ENCODE results near the gene ST6GALNAC5. TPM values are rescaled to one million over a fixed set of nuclear protein-coding genes. Genes with fewer than 3 reads are reported as not detected.

The ST6GALNAC5 gene
- total and polyA plus RNA-seq, 3 experiments from 2014 or later = not detected

- no peaks in the 10 kb centered on the region for H3K9me3 Mint-ChIP-seq
These were observed 144.8 kb downstream of the ST6GALNAC5 start for GRCh38 chr1:77012066-77012465.

GRCh38 chr1:77014073-77014788 lies 147.0 kb downstream of the ST6GALNAC5 start:
- Histone ChIP-seq H3K27me3 (ENCODE audit: insufficient read depth, low read length, poor library complexity, severe bottlenecking) (no peaks in the 10 kb centered on the region), H3K9me3 (ENCODE audit: low read length) (no peaks in the 10 kb centered on the region), H3K4me3 (ENCODE audit: low read length) (no peak overlapping the region), H3K27ac (ENCODE audit: low read depth, low read length) (no peak overlapping the region), H3K36me3 (ENCODE audit: insufficient read depth, low read length) (no peaks in the 10 kb centered on the region), H3K4me1 (ENCODE audit: insufficient read depth, low read length) (no peaks in the 10 kb centered on the region)
- ChIA-PET CTCF (no interaction called here), POLR2A (no interaction called here)
- no peak overlapping the region for H3K4me3 Mint-ChIP-seq
- H3K27ac Mint-ChIP-seq = no peak overlapping the region
- H3K9me3 Mint-ChIP-seq = no peaks in the 10 kb centered on the region
- no peak for DNase-seq
- H3K36me3 Mint-ChIP-seq = no peaks in the 10 kb centered on the region
- H3K27me3 Mint-ChIP-seq = peaks cover 9 to 35% of the 10 kb centered on the region in 2 donors
- no peaks in the 10 kb centered on the region for H3K4me1 Mint-ChIP-seq

More at GRCh38 chr1:77012066-77012465, 144.8 kb downstream of the ST6GALNAC5 start:
- DNase-seq = no peak
- Histone ChIP-seq H3K36me3 (ENCODE audit: insufficient read depth, low read length) (no peaks in the 10 kb centered on the region), H3K4me1 (ENCODE audit: insufficient read depth, low read length) (no peaks in the 10 kb centered on the region), H3K27me3 (ENCODE audit: insufficient read depth, low read length, poor library complexity, severe bottlenecking) (no peaks in the 10 kb centered on the region), H3K4me3 (ENCODE audit: low read length) (no peak overlapping the region), H3K9me3 (ENCODE audit: low read length) (no peaks in the 10 kb centered on the region), H3K27ac (ENCODE audit: low read depth, low read length) (no peak overlapping the region)
- ChIA-PET POLR2A (no interaction called here), CTCF (no interaction called here)
- no peaks in the 10 kb centered on the region for H3K36me3 Mint-ChIP-seq
- H3K27me3 Mint-ChIP-seq = peaks cover 14 to 33% of the 10 kb centered on the region in 2 donors
- H3K4me3 Mint-ChIP-seq = no peak overlapping the region
- no peaks in the 10 kb centered on the region for H3K4me1 Mint-ChIP-seq
- H3K27ac Mint-ChIP-seq = no peak overlapping the region

GRCh38 chr1:77015748-77016341 lies 148.6 kb downstream of the ST6GALNAC5 start:
- Mint-ChIP-seq H3K27ac (peak overlapping the region in 1 of 8 donors; percentile 68), H3K4me1 (no peaks in the 10 kb centered on the region), H3K27me3 (peaks cover 8 to 23% of the 10 kb centered on the region in 2 donors), H3K4me3 (no peak overlapping the region), H3K36me3 (no peaks in the 10 kb centered on the region), H3K9me3 (no peaks in the 10 kb centered on the region)
- H3K27me3 ChIP-seq (ENCODE audit: insufficient read depth, low read length, poor library complexity, severe bottlenecking) = no peaks in the 10 kb centered on the region
- POLR2A ChIA-PET = no interaction called here
- H3K9me3 ChIP-seq (ENCODE audit: low read length) = no peaks in the 10 kb centered on the region
- H3K27ac ChIP-seq (ENCODE audit: low read depth, low read length) = no peak overlapping the region
- CTCF ChIA-PET = interaction anchor here (0.9 kb wide), 1 partner anchor 13 kb away, joined by 3 read pairs; no protein-coding TSS in a partner anchor
- no peak overlapping the region for H3K4me3 ChIP-seq (ENCODE audit: low read length)
- DNase-seq = no peak
- no peaks in the 10 kb centered on the region for H3K4me1 ChIP-seq (ENCODE audit: insufficient read depth, low read length)
- no peaks in the 10 kb centered on the region for H3K36me3 ChIP-seq (ENCODE audit: insufficient read depth, low read length)

GRCh38 chr1:77016386-77016985 lies 149.2 kb downstream of the ST6GALNAC5 start:
- H3K9me3 ChIP-seq (ENCODE audit: low read length) = no peaks in the 10 kb centered on the region
- H3K27me3 ChIP-seq (ENCODE audit: insufficient read depth, low read length, poor library complexity, severe bottlenecking) = no peaks in the 10 kb centered on the region
- Mint-ChIP-seq H3K4me3 (no peak overlapping the region), H3K9me3 (no peaks in the 10 kb centered on the region), H3K27ac (no peak overlapping the region), H3K27me3 (peaks cover 8 to 21% of the 10 kb centered on the region in 2 donors), H3K36me3 (no peaks in the 10 kb centered on the region), H3K4me1 (no peaks in the 10 kb centered on the region)
- no peaks in the 10 kb centered on the region for H3K4me1 ChIP-seq (ENCODE audit: insufficient read depth, low read length)
- H3K36me3 ChIP-seq (ENCODE audit: insufficient read depth, low read length) = no peaks in the 10 kb centered on the region
- ChIA-PET CTCF (no interaction called here), POLR2A (no interaction called here)
- DNase-seq = no peak
- no peak overlapping the region for H3K27ac ChIP-seq (ENCODE audit: low read depth, low read length)
- no peak overlapping the region for H3K4me3 ChIP-seq (ENCODE audit: low read length)

- H3K27ac Mint-ChIP-seq = no peak overlapping the region
- peaks cover 9 to 11% of the 10 kb centered on the region in 2 donors for H3K27me3 Mint-ChIP-seq
- POLR2A ChIA-PET = no interaction called here
- H3K4me1 Mint-ChIP-seq = no peaks in the 10 kb centered on the region
- no peaks in the 10 kb centered on the region for H3K27me3 ChIP-seq (ENCODE audit: insufficient read depth, low read length, poor library complexity, severe bottlenecking)
- H3K4me3 ChIP-seq (ENCODE audit: low read length) = no peak overlapping the region
- H3K36me3 ChIP-seq (ENCODE audit: insufficient read depth, low read length) = no peaks in the 10 kb centered on the region
- no peak overlapping the region for H3K4me3 Mint-ChIP-seq
- H3K4me1 ChIP-seq (ENCODE audit: insufficient read depth, low read length) = no peaks in the 10 kb centered on the region
- H3K36me3 Mint-ChIP-seq = no peaks in the 10 kb centered on the region
- DNase-seq = no peak
- CTCF ChIA-PET = no interaction called here
- no peak overlapping the region for H3K27ac ChIP-seq (ENCODE audit: low read depth, low read length)
- no peaks in the 10 kb centered on the region for H3K9me3 Mint-ChIP-seq
- no peaks in the 10 kb centered on the region for H3K9me3 ChIP-seq (ENCODE audit: low read length)
These were observed 151.0 kb downstream of the ST6GALNAC5 start for GRCh38 chr1:77018311-77018710.

- POLR2A ChIA-PET = no interaction called here
These were observed 151.5 kb downstream of the ST6GALNAC5 start for GRCh38 chr1:77018761-77019160.

GRCh38 chr1:77021732-77022131 lies 154.5 kb downstream of the ST6GALNAC5 start:
- H3K36me3 ChIP-seq (ENCODE audit: insufficient read depth, low read length) = no peaks in the 10 kb centered on the region
- no peaks in the 10 kb centered on the region for H3K27me3 ChIP-seq (ENCODE audit: insufficient read depth, low read length, poor library complexity, severe bottlenecking)
- POLR2A ChIA-PET = no interaction called here
- no peak for DNase-seq
- Mint-ChIP-seq H3K27ac (no peak overlapping the region), H3K9me3 (no peaks in the 10 kb centered on the region), H3K4me3 (no peak overlapping the region), H3K27me3 (peaks cover 10 to 11% of the 10 kb centered on the region in 2 donors), H3K4me1 (no peaks in the 10 kb centered on the region), H3K36me3 (no peaks in the 10 kb centered on the region)
- H3K27ac ChIP-seq (ENCODE audit: low read depth, low read length) = no peak overlapping the region
- no peaks in the 10 kb centered on the region for H3K4me1 ChIP-seq (ENCODE audit: insufficient read depth, low read length)
- no peak overlapping the region for H3K4me3 ChIP-seq (ENCODE audit: low read length)
- H3K9me3 ChIP-seq (ENCODE audit: low read length) = no peaks in the 10 kb centered on the region
- CTCF ChIA-PET = no interaction called here

More at GRCh38 chr1:77018761-77019160, 151.5 kb downstream of the ST6GALNAC5 start:
- Mint-ChIP-seq H3K4me3 (no peak overlapping the region), H3K4me1 (no peaks in the 10 kb centered on the region), H3K27ac (no peak overlapping the region), H3K27me3 (peaks cover 10 to 11% of the 10 kb centered on the region in 2 donors), H3K9me3 (no peaks in the 10 kb centered on the region), H3K36me3 (no peaks in the 10 kb centered on the region)
- Histone ChIP-seq H3K27me3 (ENCODE audit: insufficient read depth, low read length, poor library complexity, severe bottlenecking) (no peaks in the 10 kb centered on the region), H3K9me3 (ENCODE audit: low read length) (no peaks in the 10 kb centered on the region), H3K36me3 (ENCODE audit: insufficient read depth, low read length) (no peaks in the 10 kb centered on the region), H3K27ac (ENCODE audit: low read depth, low read length) (no peak overlapping the region), H3K4me1 (ENCODE audit: insufficient read depth, low read length) (no peaks in the 10 kb centered on the region), H3K4me3 (ENCODE audit: low read length) (no peak overlapping the region)
- CTCF ChIA-PET = no interaction called here
- no peak for DNase-seq

GRCh38 chr1:77024500-77024899 lies 157.2 kb downstream of the ST6GALNAC5 start:
- no peak overlapping the region for H3K27ac Mint-ChIP-seq
- no peak overlapping the region for H3K27ac ChIP-seq (ENCODE audit: low read depth, low read length)
- no peaks in the 10 kb centered on the region for H3K9me3 ChIP-seq (ENCODE audit: low read length)
- peaks cover 6 to 11% of the 10 kb centered on the region in 2 donors for H3K27me3 Mint-ChIP-seq
- no peak for DNase-seq
- H3K36me3 ChIP-seq (ENCODE audit: insufficient read depth, low read length) = no peaks in the 10 kb centered on the region
- no peaks in the 10 kb centered on the region for H3K4me1 ChIP-seq (ENCODE audit: insufficient read depth, low read length)
- H3K27me3 ChIP-seq (ENCODE audit: insufficient read depth, low read length, poor library complexity, severe bottlenecking) = no peaks in the 10 kb centered on the region
- ChIA-PET POLR2A (no interaction called here), CTCF (no interaction called here)
- H3K4me3 ChIP-seq (ENCODE audit: low read length) = no peak overlapping the region
- no peaks in the 10 kb centered on the region for H3K4me1 Mint-ChIP-seq
- no peaks in the 10 kb centered on the region for H3K9me3 Mint-ChIP-seq
- H3K4me3 Mint-ChIP-seq = no peak overlapping the region
- no peaks in the 10 kb centered on the region for H3K36me3 Mint-ChIP-seq
